SU-DHL-6 (cell line): Measurements from ENCODE around the gene C2orf81.
A peak's percentile ranks its signal among the peaks of the same experiment; 100 is the strongest.
"Not testable (repeated sequence)": the region's sequence is repeated elsewhere in the genome, so short reads cannot be mapped to it uniquely, and the experiment has no call there.

Experiments used
- H2AFZ ChIP-seq: fragments of 200-600 bp; sonication (generic); 2 replicates; pipeline ENCODE4 v1.6.1; 2014; ENCODE audit warnings: low read depth, mild to moderate bottlenecking, moderate library complexity, mixed read lengths, antibody characterized with exemption, low read length; ENCODE audit not compliant: severe bottlenecking
- H3F3A ChIP-seq: fragments of 200-600 bp; shearing (Covaris generic); 2 replicates; pipeline ENCODE4 v1.6.0; 2016; ENCODE audit warnings: antibody characterized with exemption, mild to moderate bottlenecking; ENCODE audit not compliant: insufficient read depth
- H3K27ac ChIP-seq: fragments of 200-600 bp; sonication (generic); 2 replicates; pipeline ENCODE4 v1.5.1; 2016; ENCODE audit warnings: low read depth, mild to moderate bottlenecking, low read length, moderate library complexity, mixed read lengths
- H3K27me3 ChIP-seq: fragments of 200-600 bp; sonication (generic), shearing (Covaris generic); 2 replicates; pipeline ENCODE4 v1.6.0; 2014; ENCODE audit warnings: mild to moderate bottlenecking, low read length
- H3K36me3 ChIP-seq: fragments of 200-600 bp; sonication (generic); 2 replicates; pipeline ENCODE4 v1.6.1; 2014; ENCODE audit warnings: mild to moderate bottlenecking, low read length, mixed read lengths
- H3K4me2 ChIP-seq: fragments of 300-600, 200-600 bp; shearing (Covaris generic), sonication (generic); 2 replicates; pipeline ENCODE4 v1.6.0; 2014; ENCODE audit warnings: low read length, low read depth, mild to moderate bottlenecking; ENCODE audit not compliant: poor library complexity, severe bottlenecking
- H3K4me3 ChIP-seq: fragments of 200-600 bp; sonication (generic); 2 replicates; pipeline ENCODE4 v1.5.1; 2014; ENCODE audit warnings: antibody characterized with exemption, low read length, mild to moderate bottlenecking, mixed read lengths; ENCODE audit not compliant: insufficient read depth, poor library complexity, severe bottlenecking
- H3K79me2 ChIP-seq: fragments of 200-600 bp; sonication (generic); 2 replicates; pipeline ENCODE4 v1.6.1; 2014; ENCODE audit warnings: mild to moderate bottlenecking, low read length, moderate library complexity; ENCODE audit not compliant: insufficient read depth
- H3K9ac ChIP-seq: fragments of 200-600 bp; sonication (generic); 2 replicates; pipeline ENCODE4 v1.7.0; 2014; ENCODE audit warnings: mild to moderate bottlenecking, low read length
- H3K9me2 ChIP-seq: fragments of 200-600 bp; sonication (generic); replicated peaks from 2 replicates; pipeline ENCODE4 v1.6.1; 2014; ENCODE audit warnings: low read length; ENCODE audit not compliant: insufficient read depth
- H3K9me3 ChIP-seq: fragments of 200-600 bp; sonication (generic); 2 replicates; pipeline ENCODE4 v1.6.1; 2014; ENCODE audit warnings: low read length, mixed read lengths; ENCODE audit not compliant: insufficient read depth
- H4K20me1 ChIP-seq: fragments of 200-600 bp; sonication (generic); 2 replicates; pipeline ENCODE4 v1.6.1; 2014; ENCODE audit warnings: low read depth, mild to moderate bottlenecking, antibody characterized with exemption, low read length, moderate library complexity, mixed read lengths
- EZH2phosphoT487 ChIP-seq: fragments of 200-600 bp; sonication (generic), shearing (Covaris generic); conservative IDR thresholded peaks from 2 replicates; pipeline ENCODE4 v1.6.1; 2018; ENCODE audit warnings: mild to moderate bottlenecking, antibody characterized with exemption, low read length, moderate library complexity, mixed read lengths
- TF ChIP-seq, protein P1 (sequence below): fragments of 200-600 bp; sonication (generic); IDR thresholded peaks from one replicate; pipeline ENCODE4 v1.5.1; 2017; ENCODE audit warnings: antibody characterized with exemption, mild to moderate bottlenecking, low read length, moderate library complexity; ENCODE audit not compliant: insufficient read depth, poor library complexity, severe bottlenecking

C2orf81 gene

DNA sequence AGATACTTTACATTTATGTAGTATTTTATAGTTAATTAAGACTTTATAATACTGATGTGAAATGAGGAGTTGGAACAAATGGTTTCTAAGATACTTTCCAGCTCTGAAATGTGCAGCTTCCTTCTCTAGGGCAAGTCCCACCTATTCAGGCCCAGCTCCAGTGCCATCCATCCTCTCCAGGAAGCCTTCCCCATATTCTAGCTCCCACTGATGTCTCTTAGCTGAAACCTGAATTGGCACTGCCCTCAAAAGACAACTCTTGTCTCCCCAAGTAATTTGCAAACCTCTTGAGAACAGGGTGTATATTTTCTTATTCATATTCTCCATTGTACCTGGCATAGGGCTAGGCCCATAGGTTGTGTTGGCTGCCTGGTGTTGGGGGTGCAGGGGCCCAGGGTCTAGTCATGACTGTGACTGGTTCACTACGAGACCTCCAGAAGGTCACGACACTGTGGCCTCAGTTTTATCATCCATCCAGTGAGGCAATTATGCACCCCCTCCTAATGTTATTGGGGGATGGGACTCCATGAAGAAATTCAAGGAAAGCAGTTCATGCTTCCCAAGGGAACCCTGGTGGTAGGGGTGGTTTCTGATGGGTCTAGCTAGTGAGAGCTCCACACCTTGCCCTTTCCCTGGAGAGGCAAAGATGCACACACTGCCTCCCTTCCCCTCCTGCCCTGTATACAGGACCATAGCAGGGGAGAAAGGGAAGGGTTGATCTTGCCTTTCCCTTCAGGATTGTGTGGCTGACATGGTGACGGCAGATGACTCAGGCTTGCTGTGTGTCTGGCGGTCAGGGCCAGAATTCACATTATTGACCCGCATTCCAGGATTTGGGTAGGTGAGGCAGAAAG lies 2.9 kb upstream of the C2orf81 start:
- no peak for TF ChIP-seq EZH2phosphoT487
- TF ChIP-seq, protein P1, sequence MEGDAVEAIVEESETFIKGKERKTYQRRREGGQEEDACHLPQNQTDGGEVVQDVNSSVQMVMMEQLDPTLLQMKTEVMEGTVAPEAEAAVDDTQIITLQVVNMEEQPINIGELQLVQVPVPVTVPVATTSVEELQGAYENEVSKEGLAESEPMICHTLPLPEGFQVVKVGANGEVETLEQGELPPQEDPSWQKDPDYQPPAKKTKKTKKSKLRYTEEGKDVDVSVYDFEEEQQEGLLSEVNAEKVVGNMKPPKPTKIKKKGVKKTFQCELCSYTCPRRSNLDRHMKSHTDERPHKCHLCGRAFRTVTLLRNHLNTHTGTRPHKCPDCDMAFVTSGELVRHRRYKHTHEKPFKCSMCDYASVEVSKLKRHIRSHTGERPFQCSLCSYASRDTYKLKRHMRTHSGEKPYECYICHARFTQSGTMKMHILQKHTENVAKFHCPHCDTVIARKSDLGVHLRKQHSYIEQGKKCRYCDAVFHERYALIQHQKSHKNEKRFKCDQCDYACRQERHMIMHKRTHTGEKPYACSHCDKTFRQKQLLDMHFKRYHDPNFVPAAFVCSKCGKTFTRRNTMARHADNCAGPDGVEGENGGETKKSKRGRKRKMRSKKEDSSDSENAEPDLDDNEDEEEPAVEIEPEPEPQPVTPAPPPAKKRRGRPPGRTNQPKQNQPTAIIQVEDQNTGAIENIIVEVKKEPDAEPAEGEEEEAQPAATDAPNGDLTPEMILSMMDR = no peak
- no peaks in the 10 kb centered on the region for H3K27me3 ChIP-seq
- no peaks in the 10 kb centered on the region for H3K9me3 ChIP-seq
- no peaks in the 10 kb centered on the region for H3K79me2 ChIP-seq
- no peaks in the 10 kb centered on the region for H3K36me3 ChIP-seq
- H3K4me2 ChIP-seq = no peak overlapping the region
- no peak overlapping the region for H3K9ac ChIP-seq
- H3K9me2 ChIP-seq = no peaks in the 10 kb centered on the region
- no peaks in the 10 kb centered on the region for H4K20me1 ChIP-seq
- no peak overlapping the region for H3K4me3 ChIP-seq
- no peaks in the 10 kb centered on the region; the same call in 1 of the 2 replicates for H3F3A ChIP-seq
- no peak overlapping the region for H2AFZ ChIP-seq
- no peak overlapping the region for H3K27ac ChIP-seq

DNA sequence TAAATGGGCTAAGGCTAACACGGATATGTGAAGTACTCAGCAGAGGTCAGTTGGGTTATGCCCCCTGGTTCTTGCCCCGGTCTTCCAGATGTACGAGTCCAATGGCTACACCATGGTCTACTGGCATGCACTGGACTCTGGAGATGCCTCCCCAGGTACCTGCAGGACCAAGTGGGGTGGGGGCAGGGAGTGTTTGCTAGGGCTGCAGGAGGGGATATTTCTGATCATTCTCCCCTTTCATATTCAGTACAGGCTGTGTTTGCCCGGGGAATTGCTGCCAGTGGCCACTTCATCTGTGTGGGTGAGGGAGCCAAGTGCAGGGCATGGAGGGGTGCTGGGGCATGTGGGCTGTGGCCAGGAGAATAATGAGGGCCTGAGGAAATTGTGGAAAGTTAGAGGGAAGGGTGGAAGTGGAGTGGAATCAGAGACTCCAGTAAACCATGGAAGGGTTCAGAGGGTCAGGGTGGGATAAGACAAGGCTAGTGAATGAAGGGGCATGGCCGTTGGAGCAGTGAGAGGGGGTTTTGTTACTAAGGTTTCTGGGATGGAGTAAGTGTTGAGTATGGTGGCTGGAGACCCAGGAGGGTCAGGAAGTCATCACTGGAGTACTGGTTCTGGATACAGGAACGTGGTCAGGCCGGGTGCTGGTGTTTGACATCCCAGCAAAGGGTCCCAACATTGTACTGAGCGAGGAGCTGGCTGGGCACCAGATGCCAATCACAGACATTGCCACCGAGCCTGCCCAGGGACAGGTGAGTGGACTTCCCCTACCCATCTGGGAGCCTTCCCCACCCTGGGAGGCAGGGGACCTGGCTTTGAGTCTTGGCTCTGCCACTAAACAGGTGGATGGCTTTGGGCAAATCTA lies 2.0 kb upstream of the C2orf81 start:
- Histone ChIP-seq H3K9me2 (no peaks in the 10 kb centered on the region), H2AFZ (no peak overlapping the region), H4K20me1 (no peaks in the 10 kb centered on the region), H3F3A (no peaks in the 10 kb centered on the region; the same call in 1 of the 2 replicates), H3K79me2 (no peaks in the 10 kb centered on the region), H3K36me3 (no peaks in the 10 kb centered on the region), H3K4me3 (no peak overlapping the region), H3K9ac (no peak overlapping the region), H3K27ac (no peak overlapping the region), H3K4me2 (no peak overlapping the region), H3K9me3 (no peaks in the 10 kb centered on the region), H3K27me3 (no peaks in the 10 kb centered on the region)
- TF ChIP-seq, protein P1 = no peak
- no peak for TF ChIP-seq EZH2phosphoT487

DNA sequence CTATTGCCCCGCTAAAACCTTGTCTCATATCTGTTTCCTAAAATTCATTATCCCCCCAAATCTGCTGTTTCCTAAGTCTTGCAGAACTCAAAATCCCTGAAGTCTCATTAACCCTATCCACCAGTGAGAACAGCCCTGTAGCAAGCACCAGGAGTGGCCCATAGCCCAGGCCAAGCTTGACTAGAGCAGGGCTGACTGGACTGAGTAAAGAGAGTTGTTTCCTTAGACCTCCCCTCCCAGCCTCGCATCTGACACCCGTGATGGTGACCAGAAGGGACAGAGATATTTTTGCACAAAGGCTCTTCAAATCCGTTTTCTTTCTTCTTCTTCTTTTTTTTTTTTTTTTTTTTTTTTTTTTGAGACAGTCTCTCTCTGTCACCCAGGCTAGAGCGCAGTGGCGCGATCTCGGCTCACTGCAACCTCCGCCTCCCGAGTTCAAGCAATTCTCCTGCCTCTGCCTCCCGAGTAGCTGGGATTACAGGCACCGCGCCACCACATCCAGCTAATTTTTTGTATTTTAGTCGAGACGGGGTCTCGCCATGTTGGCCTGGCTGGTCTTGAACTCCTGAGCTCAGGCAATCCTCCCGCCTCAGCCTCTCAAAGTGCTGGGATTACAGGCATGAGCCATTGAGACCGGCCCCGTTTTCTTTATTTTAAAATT lies 846 bp downstream of the C2orf81 start:
- H3K9me3 ChIP-seq, H3K36me3 ChIP-seq, H4K20me1 ChIP-seq, H3K9me2 ChIP-seq, H3K79me2 ChIP-seq, H3K9ac ChIP-seq, H3K27ac ChIP-seq, H3F3A ChIP-seq, H3K27me3 ChIP-seq: not testable (repeated sequence)
- peak overlapping the region; percentile 52 for H3K4me3 ChIP-seq
- peak overlapping the region; percentile 99 for H2AFZ ChIP-seq
- H3K4me2 ChIP-seq = peak overlapping the region; percentile 76
